Progenitor cell of endocrine pancreas (in vitro differentiated cells): ENCODE measurements around the gene NTRK2. TPM values are rescaled to one million over a fixed set of nuclear protein-coding genes. Genes with fewer than 3 reads are reported as not detected.

Source experiments
- DNase-seq: peaks from one replicate; pipeline ENCODE4 v3.0.0; 2021; ENCODE audit warnings: low spot score; ENCODE audit not compliant: unreplicated experiment
- H3K27ac Mint-ChIP-seq: 2 replicates; pipeline ENCODE4 v1.8.0; 2021; ENCODE audit warnings: mild to moderate bottlenecking, moderate library complexity, mixed read lengths
- H3K27me3 Mint-ChIP-seq: 2 replicates; pipeline ENCODE4 v1.8.0; 2021; ENCODE audit warnings: mixed read lengths
- H3K36me3 Mint-ChIP-seq: 2 replicates; pipeline ENCODE4 v1.8.0; 2022; ENCODE audit warnings: mixed read lengths; ENCODE audit not compliant: insufficient read depth
- H3K4me1 Mint-ChIP-seq: 2 replicates; pipeline ENCODE4 v1.8.0; 2021; ENCODE audit warnings: low read depth, mixed read lengths
- H3K4me3 Mint-ChIP-seq: 2 replicates; pipeline ENCODE4 v1.8.0; 2021; ENCODE audit warnings: low read depth, mild to moderate bottlenecking, moderate library complexity, mixed read lengths
- H3K9me3 Mint-ChIP-seq: 2 replicates; pipeline ENCODE4 v1.8.0; 2021; ENCODE audit warnings: low read depth, mixed read lengths
- CTCF ChIP-seq: fragments of 200-600 bp; sonication (generic); IDR thresholded peaks from one replicate; pipeline ENCODE4 v1.5.0; 2021; ENCODE audit warnings: antibody characterized with exemption, mild to moderate bottlenecking; ENCODE audit not compliant: unreplicated experiment
- total RNA-seq: library from RNA; stranded (reverse); gene quantifications from 2 replicates; pipeline ENCODE4 v1.2.1, GENCODE V29; 2021

NTRK2 gene
- total RNA-seq, 1 donor from 2014 or later: 4.7 TPM

DNA sequence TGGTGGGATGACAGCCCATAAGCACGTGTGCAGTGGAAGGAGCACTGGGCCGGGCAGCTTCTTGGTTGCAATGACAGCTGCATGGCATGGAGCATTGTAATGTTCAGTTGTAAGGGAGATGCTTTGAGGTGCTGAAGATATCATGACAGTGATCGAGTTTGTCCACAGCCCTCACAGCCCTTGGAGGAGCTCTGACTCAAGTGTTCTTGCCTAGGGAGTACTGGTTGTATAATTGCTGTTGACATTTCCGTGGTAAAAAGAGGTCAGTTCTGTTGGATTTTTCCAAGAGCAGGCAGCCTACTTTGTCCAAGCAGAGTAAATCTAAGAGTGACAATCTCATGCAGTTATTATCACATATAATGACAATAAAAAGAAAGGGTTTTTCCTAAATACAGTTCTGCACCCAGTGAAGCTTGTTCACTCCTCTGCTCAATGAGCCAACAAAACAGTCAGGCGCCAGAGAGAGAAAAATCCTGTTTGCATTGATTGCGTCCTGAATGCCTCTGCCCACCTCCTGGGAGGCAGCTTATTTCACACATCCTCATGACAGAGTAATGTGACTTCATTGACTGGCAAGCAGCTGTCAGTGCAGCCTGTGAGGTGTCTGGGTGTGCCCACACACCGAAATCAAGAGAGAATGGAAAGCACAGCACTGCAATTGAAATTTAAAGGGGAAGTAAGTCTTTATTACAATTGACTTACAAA, 248.0 kb downstream of the NTRK2 start:
- H3K9me3 Mint-ChIP-seq: no peaks in the 10 kb centered on the region
- no peak overlapping the region for H3K27ac Mint-ChIP-seq
- no peak overlapping the region for H3K4me3 Mint-ChIP-seq
- no peak for TF ChIP-seq CTCF
- peaks cover 3% of the 10 kb centered on the region for H3K27me3 Mint-ChIP-seq
- no peaks in the 10 kb centered on the region for H3K4me1 Mint-ChIP-seq
- DNase-seq: no peak
- no peaks in the 10 kb centered on the region for H3K36me3 Mint-ChIP-seq

- Mint-ChIP-seq H3K36me3 (no peaks in the 10 kb centered on the region), H3K27ac (no peak overlapping the region), H3K4me3 (no peak overlapping the region), H3K4me1 (peaks cover 7% of the 10 kb centered on the region), H3K27me3 (peaks cover 3% of the 10 kb centered on the region), H3K9me3 (no peaks in the 10 kb centered on the region)
- TF ChIP-seq CTCF: no peak
- no peak for DNase-seq
These were observed 249.9 kb downstream of the NTRK2 start for GRCh38 chr9:84919440-84919839.

DNA sequence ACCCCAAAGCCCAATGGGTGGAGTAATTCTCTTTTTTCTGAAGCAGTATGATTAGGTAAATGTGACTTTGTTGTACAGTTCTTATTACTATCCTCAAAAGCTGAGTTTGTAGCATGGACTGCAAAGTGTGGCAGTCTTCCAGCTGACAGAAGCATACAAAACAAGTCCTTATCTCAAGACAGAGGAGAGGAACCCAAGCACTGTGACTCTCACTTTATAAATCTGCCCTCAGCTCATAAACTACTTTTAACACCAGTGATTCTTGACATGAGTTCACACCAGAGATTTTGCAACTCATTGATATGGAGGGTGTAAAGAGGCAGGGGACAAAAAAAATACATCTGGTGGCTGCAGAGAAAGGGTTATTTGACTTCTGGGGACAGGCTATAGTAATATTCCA, 251.6 kb downstream of the NTRK2 start:
- Mint-ChIP-seq H3K36me3 (no peaks in the 10 kb centered on the region), H3K27ac (no peak overlapping the region), H3K27me3 (peaks cover 8% of the 10 kb centered on the region), H3K4me1 (peaks cover 9% of the 10 kb centered on the region), H3K9me3 (no peaks in the 10 kb centered on the region), H3K4me3 (no peak overlapping the region)
- no peak for DNase-seq
- TF ChIP-seq CTCF: no peak

DNA sequence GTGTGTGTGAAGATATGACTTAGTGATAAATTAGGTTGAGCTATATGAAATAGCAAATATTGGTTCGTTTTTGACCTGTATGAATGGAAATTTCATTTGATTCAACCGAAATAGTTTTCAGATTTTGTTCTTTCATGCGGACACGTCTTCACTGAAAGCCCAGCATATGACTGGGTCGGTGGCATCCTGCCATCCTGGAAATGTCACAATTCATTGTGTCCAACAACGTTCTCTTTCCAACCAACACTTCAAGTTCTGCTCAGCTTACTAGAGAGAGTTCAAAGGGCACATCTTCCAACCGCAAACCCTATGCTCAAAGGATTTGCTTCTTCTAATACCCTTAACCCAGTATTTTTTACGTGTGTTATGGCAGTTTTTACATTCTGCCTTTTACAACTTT, 252.5 kb downstream of the NTRK2 start:
- H3K27me3 Mint-ChIP-seq: peaks cover 8% of the 10 kb centered on the region
- no peak for DNase-seq
- peaks cover 9% of the 10 kb centered on the region for H3K4me1 Mint-ChIP-seq
- H3K9me3 Mint-ChIP-seq: peaks cover 3% of the 10 kb centered on the region
- H3K27ac Mint-ChIP-seq: no peak overlapping the region
- H3K36me3 Mint-ChIP-seq: no peaks in the 10 kb centered on the region
- no peak for TF ChIP-seq CTCF
- H3K4me3 Mint-ChIP-seq: no peak overlapping the region

DNA sequence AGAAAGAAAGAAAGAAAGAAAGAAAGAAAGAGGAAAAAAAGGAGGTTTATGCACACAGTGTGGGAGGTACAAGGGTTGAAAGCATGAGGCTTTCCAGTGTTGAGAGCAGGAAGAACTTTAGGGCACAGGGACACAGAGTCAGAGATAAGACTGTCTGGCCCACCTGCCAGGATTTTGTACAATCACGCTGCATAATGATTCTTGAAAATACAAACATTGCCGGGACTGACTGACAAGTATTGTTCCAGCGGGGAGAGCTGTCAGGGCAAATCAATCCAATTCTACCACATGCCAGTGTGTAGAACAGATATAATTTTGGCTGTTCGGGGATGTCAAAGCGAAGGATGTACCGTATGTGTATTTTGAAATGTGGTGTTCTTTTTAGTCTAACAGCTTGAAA, 254.7 kb downstream of the NTRK2 start:
- H3K27me3 Mint-ChIP-seq: peaks cover 8% of the 10 kb centered on the region

More for the DNA sequence above, 254.7 kb downstream of the NTRK2 start:
- DNase-seq: no peak
- no peak overlapping the region for H3K27ac Mint-ChIP-seq
- TF ChIP-seq CTCF: no peak
- H3K36me3 Mint-ChIP-seq: no peaks in the 10 kb centered on the region
- no peak overlapping the region for H3K4me3 Mint-ChIP-seq
- peaks cover 3% of the 10 kb centered on the region for H3K9me3 Mint-ChIP-seq
- peaks cover 9% of the 10 kb centered on the region for H3K4me1 Mint-ChIP-seq
